ENCODE results near the gene THOC6.

- TF ChIP-seq CTCF (IDR thresholded peaks at IDR 0.05 in 2 of 3, conservative IDR thresholded peaks at IDR 0.05 in 1 of 3; ENCODE audit: insufficient read depth in 2 of 3, low read depth in 1 of 3, low read length in 3 of 3) (no peak), ZNF121 (CRISPR knock-in tag; conservative IDR thresholded peaks at IDR 0.05) (no peak), ZNF12 (CRISPR knock-in tag; IDR thresholded peaks at IDR 0.05) (no peak), NFATC3 (IDR thresholded peaks at IDR 0.05) (no peak), MAX (CRISPR knock-in tag; IDR thresholded peaks at IDR 0.05) (no peak), EHMT2 (IDR thresholded peaks at IDR 0.05) (no peak), JUND (IDR thresholded peaks at IDR 0.05; ENCODE audit: borderline replicate concordance, low read depth, low read length) (no peak), JUND (tag; IDR thresholded peaks at IDR 0.05; ENCODE audit: borderline replicate concordance, low read depth, low read length) (no peak), PHF20 (IDR thresholded peaks at IDR 0.05; ENCODE audit: partially characterized antibody) (no peak), FOS (IDR thresholded peaks at IDR 0.05; ENCODE audit: extremely low read depth, insufficient read length) (no peak), ZNF280B (CRISPR knock-in tag; IDR thresholded peaks at IDR 0.05) (no peak), MYNN (IDR thresholded peaks at IDR 0.05) (no peak), MYNN (CRISPR knock-in tag; IDR thresholded peaks at IDR 0.05) (no peak), MYBL2 (IDR thresholded peaks at IDR 0.05; ENCODE audit: low read depth) (no peak), MYBL2 (CRISPR knock-in tag; IDR thresholded peaks at IDR 0.05; ENCODE audit: borderline replicate concordance) (no peak)
- TF ChIP-seq, protein P1, sequence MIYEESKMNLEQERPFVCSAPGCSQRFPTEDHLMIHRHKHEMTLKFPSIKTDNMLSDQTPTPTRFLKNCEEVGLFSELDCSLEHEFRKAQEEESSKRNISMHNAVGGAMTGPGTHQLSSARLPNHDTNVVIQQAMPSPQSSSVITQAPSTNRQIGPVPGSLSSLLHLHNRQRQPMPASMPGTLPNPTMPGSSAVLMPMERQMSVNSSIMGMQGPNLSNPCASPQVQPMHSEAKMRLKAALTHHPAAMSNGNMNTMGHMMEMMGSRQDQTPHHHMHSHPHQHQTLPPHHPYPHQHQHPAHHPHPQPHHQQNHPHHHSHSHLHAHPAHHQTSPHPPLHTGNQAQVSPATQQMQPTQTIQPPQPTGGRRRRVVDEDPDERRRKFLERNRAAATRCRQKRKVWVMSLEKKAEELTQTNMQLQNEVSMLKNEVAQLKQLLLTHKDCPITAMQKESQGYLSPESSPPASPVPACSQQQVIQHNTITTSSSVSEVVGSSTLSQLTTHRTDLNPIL (CRISPR knock-in tag; IDR thresholded peaks at IDR 0.05): no peak
- TF ChIP-seq, protein P2, sequence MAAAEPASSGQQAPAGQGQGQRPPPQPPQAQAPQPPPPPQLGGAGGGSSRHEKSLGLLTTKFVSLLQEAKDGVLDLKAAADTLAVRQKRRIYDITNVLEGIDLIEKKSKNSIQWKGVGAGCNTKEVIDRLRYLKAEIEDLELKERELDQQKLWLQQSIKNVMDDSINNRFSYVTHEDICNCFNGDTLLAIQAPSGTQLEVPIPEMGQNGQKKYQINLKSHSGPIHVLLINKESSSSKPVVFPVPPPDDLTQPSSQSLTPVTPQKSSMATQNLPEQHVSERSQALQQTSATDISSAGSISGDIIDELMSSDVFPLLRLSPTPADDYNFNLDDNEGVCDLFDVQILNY (CRISPR knock-in tag; IDR thresholded peaks at IDR 0.05): no peak
Observed at GRCh38 chr16:3073448-3073847, 49.6 kb downstream of the THOC6 start.

Measured in K562 (cell line).